NCI-H82 treated with DMSO at 0.1 percent for 48 hours (cell line): ENCODE results near the gene IL17RE.
"Not testable (repeated sequence)": the region's sequence is repeated elsewhere in the genome, so short reads cannot be mapped to it uniquely, and the experiment has no call there.

Experiments
- DNase-seq: peaks from one replicate; lab custom pipeline; 2025; ENCODE audit not compliant: unreplicated experiment; lab: John Stamatoyannopoulos, UW

Gene IL17RE

GRCh38 chr3:9932843-9933560 is 30.4 kb downstream of the IL17RE start:
- peak; percentile 41 for DNase-seq

- DNase-seq: peak; percentile 80
Observed at GRCh38 chr3:9933561-9934234, 31.1 kb downstream of the IL17RE start, which contains the start of gene CRELD1. Gene CRELD1, plus strand, starts transcription at chr3:9933834. Its CDS starts 605 bp downstream, at chr3:9934439.

- DNase-seq: no peak
Observed at GRCh38 chr3:9934235-9934621, 31.6 kb downstream of the IL17RE start.

GRCh38 chr3:9934993-9935392 is 32.3 kb downstream of the IL17RE start:
- no peak for DNase-seq

- DNase-seq: no peak
Observed at GRCh38 chr3:9935966-9936510, 33.4 kb downstream of the IL17RE start.

- DNase-seq: no peak
Observed at GRCh38 chr3:9937486-9938238, 35.0 kb downstream of the IL17RE start.

- DNase-seq: no peak
Observed at GRCh38 chr3:9938966-9939365, 36.3 kb downstream of the IL17RE start.

- DNase-seq: not testable (repeated sequence)
Observed at GRCh38 chr3:9939906-9940305, 37.3 kb downstream of the IL17RE start.

GRCh38 chr3:9940746-9941145 is 38.1 kb downstream of the IL17RE start:
- DNase-seq: no peak

- DNase-seq: no peak
Observed at GRCh38 chr3:9942164-9942563, 39.5 kb downstream of the IL17RE start.

GRCh38 chr3:9942934-9943690 is 40.5 kb downstream of the IL17RE start:
- DNase-seq: no peak

- no peak for DNase-seq
Observed at GRCh38 chr3:9944271-9944670, 41.6 kb downstream of the IL17RE start.

GRCh38 chr3:9945358-9945757 is 42.7 kb downstream of the IL17RE start:
- DNase-seq: no peak

GRCh38 chr3:9946112-9947024 is 43.7 kb downstream of the IL17RE start:
- peak; percentile 67 for DNase-seq

- peak; percentile 26 for DNase-seq
Observed at GRCh38 chr3:9947025-9947995, 44.7 kb downstream of the IL17RE start.

- no peak for DNase-seq
Observed at GRCh38 chr3:9948586-9948985, 45.9 kb downstream of the IL17RE start.

GRCh38 chr3:9949115-9949514 is 46.5 kb downstream of the IL17RE start:
- DNase-seq: no peak

- no peak for DNase-seq
Observed at GRCh38 chr3:9949626-9950025, 47.0 kb downstream of the IL17RE start.

- DNase-seq: no peak
Observed at GRCh38 chr3:9951126-9951525, 48.5 kb downstream of the IL17RE start.
